Measurements from ENCODE around the gene STK35.
"Not testable (repeated sequence)": the region's sequence is repeated elsewhere in the genome, so short reads cannot be mapped to it uniquely, and the experiment has no call there.

Gene STK35

DNA sequence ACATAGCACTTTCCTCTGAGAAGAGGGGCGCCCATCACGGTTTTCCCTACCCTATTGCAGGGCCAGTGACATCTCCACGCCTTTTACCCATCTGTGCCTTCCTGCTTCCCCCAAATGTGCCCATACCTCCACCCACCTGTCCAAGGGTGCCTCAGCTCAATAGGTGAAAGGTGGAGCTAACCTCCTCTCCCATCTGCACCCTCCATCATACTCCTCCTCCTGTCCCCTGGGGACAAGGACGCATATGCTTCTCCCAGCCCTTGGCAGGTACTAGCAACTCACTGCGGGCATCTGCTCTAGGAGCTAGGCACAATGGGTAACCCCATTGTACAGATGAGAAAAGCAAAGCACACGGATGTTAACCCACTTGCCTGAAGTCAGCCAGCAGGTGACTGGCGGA is 62.8 kb downstream of the STK35 start:
- DNase-seq: no peak

DNA sequence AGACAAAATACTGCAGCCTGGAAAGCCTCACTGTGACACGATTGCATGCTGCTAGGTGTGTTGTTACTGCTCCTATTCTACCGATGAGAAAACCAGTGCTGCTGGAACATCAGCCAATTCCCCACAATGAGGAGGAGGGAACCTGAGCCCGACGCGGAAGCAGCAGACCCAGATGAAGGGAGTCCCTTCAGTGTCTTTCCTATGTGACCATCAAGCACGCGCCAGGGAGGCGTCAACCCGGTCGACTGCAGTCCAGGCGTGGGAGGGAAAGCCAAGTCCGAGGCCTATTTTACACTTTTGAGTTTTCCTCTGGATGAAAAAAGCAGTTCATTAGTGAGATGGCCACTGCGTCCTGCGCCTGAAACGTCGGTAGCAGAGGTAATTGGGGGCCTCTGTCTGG is 63.3 kb downstream of the STK35 start:
- no peak for DNase-seq

DNA sequence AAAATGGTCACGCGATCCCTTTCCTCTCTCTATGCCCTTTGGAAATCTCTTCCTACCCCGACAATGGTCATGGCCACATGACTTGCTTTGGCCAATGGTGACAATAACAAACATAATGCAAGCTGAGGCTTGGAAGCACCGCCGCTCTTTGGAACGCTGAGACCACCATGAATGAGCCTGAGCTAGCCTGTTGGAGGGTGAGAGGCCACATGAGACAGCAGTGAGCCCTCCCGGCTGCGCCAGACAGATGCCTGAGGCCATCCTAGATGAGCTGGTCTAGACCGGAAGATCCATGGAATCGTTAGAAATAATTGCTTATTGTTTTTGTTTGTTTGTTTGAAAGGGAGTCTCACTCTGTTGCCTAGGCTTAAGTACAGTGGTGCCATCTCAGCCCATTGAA is 64.2 kb downstream of the STK35 start:
- no peak for DNase-seq

DNA sequence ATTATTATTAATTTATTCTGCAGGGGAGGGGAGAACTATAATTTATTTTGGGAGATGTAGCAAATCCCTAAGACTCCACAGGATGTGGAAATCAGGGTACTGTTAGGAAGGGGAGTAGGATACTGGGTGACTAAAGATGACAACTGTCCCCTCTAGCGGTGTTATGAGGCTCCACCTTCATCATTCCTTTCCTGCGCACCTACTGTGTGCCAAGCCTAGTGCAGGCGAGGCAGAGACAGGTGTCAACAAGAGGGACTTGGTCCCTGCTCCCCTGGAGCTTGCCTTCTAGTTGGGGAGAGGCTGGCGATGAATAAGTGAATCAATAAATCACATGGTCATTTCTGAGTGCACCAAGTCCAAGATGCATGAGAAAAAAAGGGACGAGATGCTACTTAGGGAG is 65.5 kb downstream of the STK35 start:
- DNase-seq: no peak

DNA sequence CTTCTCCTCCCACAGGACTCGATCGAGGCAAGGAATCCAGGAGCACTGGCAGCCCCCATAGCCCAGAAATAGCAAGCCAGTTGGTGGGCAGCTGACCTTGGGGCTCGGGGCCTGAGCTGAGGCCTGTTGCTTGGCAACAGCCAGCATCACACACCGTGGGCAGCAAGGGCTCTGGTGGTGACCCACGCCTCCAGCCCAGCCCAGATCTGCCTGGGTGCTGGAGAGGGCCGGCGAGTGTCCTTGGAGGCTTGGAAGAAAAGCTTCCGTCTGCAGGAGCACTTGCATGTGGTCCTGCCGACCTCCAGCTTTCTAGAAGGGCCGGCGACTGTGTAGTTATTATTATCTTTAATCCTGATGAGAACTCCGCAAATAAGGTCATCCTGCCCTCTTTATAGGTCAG is 67.3 kb downstream of the STK35 start:
- no peak for DNase-seq

DNA sequence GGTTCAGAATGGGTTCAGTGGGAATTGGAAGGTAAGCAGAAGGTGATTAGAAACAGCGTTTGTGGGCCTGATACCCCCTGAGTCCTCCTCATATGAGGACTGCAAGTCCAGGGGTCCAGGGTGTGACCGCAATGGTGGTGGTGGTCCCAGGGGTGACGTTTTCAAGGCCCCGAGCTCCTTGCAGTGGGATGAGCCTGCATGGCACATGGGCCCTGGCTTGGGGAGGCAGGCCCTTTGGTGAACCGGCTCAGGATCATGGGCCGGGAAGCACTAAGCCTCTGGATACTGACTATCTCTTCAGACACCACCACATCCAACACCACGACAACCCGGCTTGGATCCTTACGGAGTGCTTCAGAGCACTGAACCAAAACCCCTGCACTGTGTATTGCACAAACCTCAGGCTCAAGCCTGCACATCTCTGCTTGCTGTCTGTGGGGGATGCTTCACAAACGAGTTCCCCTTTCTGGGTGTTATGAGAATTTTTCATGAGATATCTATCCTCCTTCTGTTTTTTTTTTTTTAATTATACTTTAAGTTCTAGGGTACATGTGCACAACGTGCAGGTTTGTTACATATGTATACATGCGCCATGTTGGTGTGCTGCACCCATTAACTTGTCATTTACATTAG is 67.9 kb downstream of the STK35 start:
- no peak for DNase-seq

DNA sequence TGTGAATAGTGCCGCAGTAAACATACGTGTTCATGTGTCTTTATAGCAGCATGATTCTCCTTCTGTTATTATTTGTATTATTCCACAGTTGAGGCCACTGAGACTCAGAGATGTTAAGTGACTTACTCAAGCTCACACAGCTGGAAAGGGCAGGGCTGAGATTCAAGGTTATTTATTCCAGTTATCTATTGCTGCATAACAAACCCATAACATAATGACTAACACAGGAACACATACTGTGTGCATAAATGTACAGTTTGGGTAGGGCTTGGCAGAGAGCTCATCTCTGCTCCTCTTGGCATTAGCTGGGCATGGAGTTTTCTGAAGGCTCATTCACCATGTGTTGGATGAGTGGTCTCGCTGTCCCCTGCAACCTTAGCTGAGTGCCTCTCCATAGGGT is 68.8 kb downstream of the STK35 start:
- no peak for DNase-seq

DNA sequence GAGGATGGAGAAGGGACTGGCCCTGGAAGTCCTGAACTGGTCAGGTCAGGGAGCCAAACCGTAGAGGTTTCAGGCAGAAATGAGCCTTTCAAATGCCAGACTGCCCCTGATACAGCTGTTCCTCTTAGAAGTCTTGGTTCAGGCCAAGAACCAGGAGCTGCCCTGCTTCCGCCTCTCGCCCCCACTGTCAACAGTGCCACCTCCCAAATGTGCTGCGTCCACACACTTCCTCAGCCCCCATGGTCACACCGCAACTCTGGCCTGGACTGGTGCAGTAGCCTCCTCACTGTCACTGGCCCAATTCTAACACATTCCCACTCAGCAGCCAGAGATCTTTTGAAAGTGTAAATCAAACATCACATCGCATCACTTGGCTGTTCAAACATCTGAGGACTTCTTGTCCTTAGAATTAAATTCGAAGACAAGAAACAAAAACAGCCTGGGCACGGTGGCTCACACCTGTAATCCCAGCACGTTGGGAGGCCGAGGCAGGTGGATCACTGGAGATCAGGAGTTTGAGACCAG is 69.7 kb downstream of the STK35 start:
- no peak for DNase-seq

DNA sequence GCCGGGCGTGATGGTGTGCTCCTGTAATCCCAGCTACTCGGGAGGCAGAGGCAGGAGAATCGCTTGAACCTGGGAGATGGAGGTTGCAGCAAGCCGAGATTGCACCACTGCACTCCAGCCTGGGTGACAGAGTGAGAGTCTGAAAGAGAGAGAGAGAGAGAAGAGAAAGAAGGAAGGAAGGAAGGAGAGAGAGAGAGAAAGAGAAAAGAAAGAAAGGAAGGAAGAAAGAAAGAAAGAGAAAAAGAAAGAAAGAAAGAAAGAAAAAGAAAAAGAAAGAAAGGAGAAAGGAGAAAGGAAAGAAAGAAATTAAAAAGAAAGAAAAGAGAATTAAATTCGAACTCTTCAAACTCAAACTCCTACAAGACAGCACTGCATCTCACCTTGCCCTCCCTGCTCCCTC is 70.2 kb downstream of the STK35 start:
- DNase-seq: not testable (repeated sequence)

DNA sequence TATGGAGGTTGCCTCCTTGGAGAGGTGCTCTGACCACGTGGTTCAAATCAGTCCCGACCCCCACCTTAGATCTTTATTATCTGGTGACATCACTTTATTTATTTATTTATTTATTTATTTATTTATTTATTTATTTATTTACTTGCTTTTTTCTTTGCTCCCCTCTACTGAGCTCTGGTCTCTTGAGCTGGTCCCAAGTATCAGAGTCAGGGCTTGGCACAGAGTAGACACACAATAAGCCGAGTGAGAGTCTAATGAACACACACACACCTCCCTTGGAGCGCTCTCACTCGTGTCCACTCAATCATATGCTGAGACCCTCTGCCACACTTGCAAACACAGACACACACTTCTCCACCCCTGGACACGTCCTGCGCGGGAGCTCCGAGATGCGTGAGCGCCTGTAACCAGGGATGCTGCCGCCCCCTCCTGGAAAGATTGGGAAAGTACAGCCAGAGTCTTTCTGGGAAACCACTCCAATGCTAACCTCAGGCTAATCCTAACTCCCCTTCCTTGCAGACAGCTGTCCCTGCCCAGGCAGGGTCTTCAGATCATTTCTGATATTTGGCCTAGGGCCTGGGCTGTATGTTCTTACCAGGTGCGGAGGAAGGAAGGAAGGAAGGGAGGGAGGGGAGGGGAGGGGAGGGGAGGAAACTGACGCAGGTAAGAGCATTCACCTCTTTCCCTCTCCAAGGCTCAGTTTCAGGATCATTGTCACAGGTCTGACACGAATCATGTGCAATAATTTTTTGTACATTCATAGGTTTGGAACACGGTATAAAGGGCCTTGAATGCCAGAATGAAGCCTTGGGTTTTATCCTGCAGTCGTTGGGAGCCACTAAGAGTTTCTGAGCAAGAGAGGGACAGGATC is 70.9 kb downstream of the STK35 start:
- peak; percentile 68 for DNase-seq

DNA sequence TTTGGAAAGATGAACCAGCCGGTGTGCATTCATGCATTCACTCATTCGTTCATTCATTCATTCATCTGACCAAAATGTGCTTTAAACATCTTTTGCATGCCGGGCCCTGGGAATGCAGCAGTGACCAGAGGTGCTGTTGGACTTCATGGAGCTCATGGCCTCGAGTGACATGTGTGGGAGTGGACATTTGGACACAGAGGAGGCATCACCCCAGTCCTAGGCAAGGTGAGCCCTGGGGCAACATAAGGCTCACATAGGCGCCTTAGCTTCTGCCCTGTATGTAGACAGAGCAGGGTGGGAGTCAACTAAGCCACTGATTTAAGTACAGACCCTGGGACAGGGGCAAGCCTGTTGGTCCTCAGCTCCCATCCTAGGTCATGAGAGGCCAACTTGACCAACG is 71.6 kb downstream of the STK35 start:
- no peak for DNase-seq

DNA sequence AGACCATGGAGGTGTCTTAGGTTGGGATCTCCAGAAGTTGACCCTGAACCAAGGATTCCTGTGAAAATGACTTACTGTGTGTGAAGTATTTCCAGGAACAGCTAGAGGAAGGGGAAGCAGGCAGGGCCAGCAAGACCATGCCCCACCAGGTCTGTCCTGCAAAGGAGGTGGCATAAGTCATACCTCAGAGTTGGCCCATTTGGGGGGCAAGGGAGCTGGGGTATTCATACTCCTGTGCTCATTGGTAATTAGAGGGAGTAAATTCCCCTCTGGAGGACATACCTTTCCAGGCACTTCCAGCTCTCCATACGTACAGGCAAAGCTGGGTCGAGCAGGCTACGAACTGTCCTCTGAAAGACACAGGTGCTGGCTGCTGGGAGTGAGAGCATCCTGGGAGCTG is 72.4 kb downstream of the STK35 start:
- DNase-seq: no peak

DNA sequence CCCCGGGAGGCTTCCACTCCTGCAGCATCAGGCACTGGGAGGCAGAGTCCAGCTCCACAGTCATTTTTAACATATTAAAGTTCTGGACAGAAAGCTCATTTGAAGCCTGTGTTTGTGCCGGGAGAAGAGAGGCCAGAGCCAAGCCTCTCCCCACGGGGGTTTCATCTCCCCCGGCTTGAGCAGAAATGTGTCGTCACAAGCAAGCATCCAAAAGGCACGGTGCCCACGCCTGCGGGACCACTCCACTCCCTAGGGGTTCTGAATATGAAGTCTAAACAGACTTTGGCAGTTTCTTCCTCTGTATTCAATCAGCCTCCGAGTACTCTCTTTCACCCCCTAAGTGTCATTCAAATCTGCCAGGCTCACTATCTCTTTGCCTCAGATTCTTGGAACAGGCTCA is 75.3 kb downstream of the STK35 start:
- DNase-seq: no peak

DNA sequence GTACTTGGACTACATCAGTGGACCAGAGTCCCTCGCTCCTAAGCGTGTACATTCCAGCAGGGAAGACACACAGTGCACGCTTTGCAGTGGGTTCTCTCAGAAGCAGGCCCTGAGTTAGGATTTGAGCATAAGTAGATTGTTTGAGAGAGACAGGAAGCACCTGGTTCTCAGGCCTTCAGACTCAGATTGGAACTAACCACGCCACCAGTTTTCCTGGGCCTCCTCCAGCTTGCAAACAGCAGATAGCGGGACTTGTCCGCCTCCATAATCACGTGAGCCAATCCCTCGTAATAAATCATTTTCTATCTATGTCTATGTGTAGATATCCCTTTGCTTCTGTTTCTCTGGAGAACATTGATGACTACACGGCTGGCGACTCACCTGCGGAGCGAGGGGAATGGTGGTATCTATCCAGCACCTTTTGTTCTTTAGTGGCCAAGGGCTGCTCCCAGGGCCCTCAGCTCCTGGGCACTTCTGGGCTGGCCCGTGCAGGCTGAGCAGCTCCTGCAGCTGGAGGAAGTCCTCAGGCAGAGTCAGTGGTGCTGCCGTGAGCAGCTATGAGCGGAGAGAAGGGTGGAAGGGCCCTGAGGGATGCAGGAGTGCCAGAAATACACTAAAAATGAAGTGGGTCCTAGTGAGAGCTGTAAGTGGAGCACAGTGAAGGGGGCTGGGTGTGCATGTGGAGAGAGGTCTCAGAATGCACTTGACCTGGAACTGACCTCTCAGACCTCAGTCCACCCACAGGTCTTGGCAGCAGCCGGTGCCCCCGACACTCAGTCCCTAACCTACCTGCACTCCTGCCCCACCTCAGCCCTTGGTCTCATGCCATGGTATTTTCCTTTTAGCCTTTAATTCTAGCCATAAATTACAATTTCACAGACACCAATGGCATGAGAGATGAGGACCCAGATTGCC is 76.9 kb downstream of the STK35 start:
- DNase-seq: no peak

DNA sequence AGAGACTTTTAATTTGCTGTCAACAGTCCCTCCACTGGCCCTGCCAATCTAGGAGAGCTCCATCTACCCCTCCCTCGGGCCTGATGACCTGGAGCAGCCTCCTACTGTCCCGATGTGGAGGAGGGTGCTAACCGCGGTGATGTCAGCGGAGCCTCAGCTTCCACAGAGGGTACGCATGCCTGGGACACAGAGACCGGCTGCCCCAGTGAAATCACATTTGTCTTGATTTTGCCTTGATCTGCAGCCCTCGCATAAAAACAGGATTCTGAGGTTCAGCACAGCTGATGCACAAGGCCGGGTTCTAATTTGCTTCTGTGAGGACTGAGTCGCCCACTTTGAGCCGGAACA is 77.6 kb downstream of the STK35 start:
- no peak for DNase-seq

DNA sequence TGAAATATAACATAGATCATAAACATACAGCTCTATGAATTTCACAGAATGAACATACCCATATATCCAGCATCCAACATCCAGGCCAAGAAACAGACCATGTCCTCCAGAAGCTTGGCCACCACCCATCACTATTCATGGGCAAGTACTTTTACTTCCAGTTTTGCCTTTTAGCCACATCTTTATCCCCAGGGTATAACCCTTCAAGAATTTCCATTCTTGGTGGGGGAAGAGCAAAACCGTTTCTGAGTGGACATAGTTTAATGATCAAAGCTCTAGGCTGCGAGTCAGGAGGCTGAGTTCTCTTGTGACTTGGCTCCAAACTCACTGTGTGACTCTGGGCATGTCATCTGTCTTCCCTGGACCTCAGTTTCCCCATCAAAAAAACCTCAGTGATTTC is 78.3 kb downstream of the STK35 start:
- no peak for DNase-seq

DNA sequence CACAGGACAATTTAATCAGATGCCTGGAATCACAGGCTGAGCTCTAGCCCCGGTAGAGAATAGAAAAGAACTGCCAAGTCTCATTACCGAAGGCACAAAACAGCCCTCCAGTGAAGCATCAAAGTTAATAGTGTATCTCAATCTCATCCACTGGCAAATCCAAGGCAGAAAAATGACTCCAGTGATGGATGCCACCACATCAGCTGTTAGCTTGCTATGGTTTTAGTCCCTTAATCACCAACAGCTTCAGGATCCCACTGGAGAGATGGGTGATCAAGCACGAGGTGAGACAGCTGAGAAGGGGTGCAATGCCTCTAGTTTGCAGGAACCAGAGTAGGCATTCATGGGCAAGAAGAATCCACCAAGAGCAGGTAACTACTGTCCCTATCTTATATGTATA is 81.8 kb downstream of the STK35 start:
- DNase-seq: no peak

DNA sequence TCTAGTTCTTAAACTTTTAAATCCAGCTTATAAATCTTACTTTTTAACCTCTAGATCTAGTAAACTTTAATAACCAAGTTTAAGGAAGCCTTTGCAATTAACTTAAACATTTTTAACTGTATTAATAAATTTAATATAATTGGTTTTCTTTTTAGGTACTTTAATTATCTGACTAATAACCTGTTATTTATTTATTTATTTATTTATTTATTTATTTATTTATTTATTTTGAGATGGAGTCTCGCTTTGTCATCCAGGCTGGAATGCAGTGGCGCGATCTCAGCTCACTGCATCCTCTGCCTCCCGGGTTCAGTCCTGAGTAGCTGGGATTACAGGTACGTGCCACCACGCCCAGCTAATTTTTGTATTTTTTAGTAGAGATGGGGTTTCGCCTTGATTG is 83.3 kb downstream of the STK35 start:
- not testable (repeated sequence) for DNase-seq

DNA sequence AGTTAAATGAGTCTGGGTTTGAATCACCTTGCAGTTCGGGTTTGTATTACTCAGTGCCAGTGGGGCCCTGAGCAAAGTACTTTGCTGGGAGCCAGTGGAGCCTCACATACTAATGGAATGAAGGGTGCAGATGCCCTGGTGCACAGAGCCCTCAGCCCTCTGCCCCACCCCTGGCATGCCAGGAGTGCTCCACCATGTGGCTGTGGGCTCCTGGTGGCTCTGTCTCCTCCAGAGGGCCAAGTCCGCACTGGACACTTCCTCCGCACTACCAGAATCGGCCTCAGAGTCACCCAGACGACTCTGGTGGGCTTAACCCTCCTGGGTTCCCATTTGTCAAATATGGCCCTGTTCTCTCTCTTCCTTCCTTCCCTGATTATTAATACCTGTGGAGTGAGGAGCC is 94.0 kb downstream of the STK35 start:
- DNase-seq: no peak

DNA sequence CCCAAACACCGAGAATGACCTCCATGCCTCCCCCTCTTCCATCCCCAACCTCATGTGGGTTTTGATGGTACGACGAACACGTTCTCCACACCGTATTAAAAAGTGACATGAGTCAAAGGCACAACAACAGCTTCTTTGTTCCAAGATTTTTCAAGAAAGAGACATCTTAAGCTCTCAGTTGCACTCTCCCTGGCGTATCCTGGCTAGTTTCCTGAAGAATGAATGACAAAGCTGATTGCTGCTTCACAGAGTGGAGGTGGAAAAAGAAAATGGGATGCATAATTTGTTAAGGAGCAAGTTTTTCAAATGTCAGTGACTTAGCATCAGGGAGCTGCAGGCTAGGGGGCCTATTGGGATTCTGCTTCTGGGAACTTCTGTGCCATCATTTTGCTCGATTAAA is 95.5 kb downstream of the STK35 start:
- DNase-seq: no peak
